Superior temporal gyrus (tissue), 1 donor: ENCODE results near the gene TBRG1.
A peak's percentile ranks its signal among the peaks of the same experiment; 100 is the strongest.

Experiments used
- DNase-seq: peaks from one replicate; pipeline ENCODE4 v3.0.0-alpha.2; 2016; ENCODE audit errors: extremely low spot score

Gene TBRG1

GRCh38 chr11:124612567-124613246 lies 10.0 kb upstream of the TBRG1 start:
- DNase-seq: no peak

GRCh38 chr11:124618863-124619262 lies 3.8 kb upstream of the TBRG1 start:
- no peak for DNase-seq

GRCh38 chr11:124623861-124624525 lies 1.3 kb downstream of the TBRG1 start:
- DNase-seq: peak; percentile 19

- no peak for DNase-seq
Observed at GRCh38 chr11:124625504-124626168, 3.0 kb downstream of the TBRG1 start.

GRCh38 chr11:124627546-124627945 lies 4.9 kb downstream of the TBRG1 start:
- no peak for DNase-seq

- DNase-seq: no peak
Observed at GRCh38 chr11:124629961-124630360, 7.3 kb downstream of the TBRG1 start.

- peak; percentile 12 for DNase-seq
Observed at GRCh38 chr11:124633355-124633754, 10.7 kb downstream of the TBRG1 start.

- DNase-seq: no peak
Observed at GRCh38 chr11:124635932-124636331, 13.3 kb downstream of the TBRG1 start.

- no peak for DNase-seq
Observed at GRCh38 chr11:124638500-124638899, 15.8 kb downstream of the TBRG1 start.

GRCh38 chr11:124639186-124639585 lies 16.5 kb downstream of the TBRG1 start:
- no peak for DNase-seq

GRCh38 chr11:124640666-124641065 lies 18.0 kb downstream of the TBRG1 start:
- no peak for DNase-seq

GRCh38 chr11:124642628-124643027 lies 20.0 kb downstream of the TBRG1 start:
- no peak for DNase-seq

GRCh38 chr11:124643042-124643604 lies 20.5 kb downstream of the TBRG1 start:
- DNase-seq: no peak

GRCh38 chr11:124643605-124644425 lies 21.2 kb downstream of the TBRG1 start:
- peak; percentile 22 for DNase-seq

GRCh38 chr11:124644426-124645280 lies 22.0 kb downstream of the TBRG1 start:
- DNase-seq: peak; percentile 80

- no peak for DNase-seq
Observed at GRCh38 chr11:124646148-124646547, 23.5 kb downstream of the TBRG1 start.

GRCh38 chr11:124648610-124649009 lies 25.9 kb downstream of the TBRG1 start:
- no peak for DNase-seq

- DNase-seq: peak; percentile 70
Observed at GRCh38 chr11:124656774-124657630, 34.3 kb downstream of the TBRG1 start.

- DNase-seq: no peak
Observed at GRCh38 chr11:124657904-124658303, 35.2 kb downstream of the TBRG1 start.

GRCh38 chr11:124658501-124658900 lies 35.8 kb downstream of the TBRG1 start:
- DNase-seq: no peak
